Endothelial cell of umbilical vein (primary cell): ENCODE data around the gene ZFYVE26. TPM values are rescaled to one million over a fixed set of nuclear protein-coding genes. Genes with fewer than 3 reads are reported as not detected.

Experiments
- BruUV-seq: library from RNA; stranded (reverse); fragments of 400-500 nt; replicated peaks from 2 replicates; lab custom pipeline; 2021; lab: Mats Ljungman, UMichigan
- CTCF ChIA-PET: fragments of 300-600, 350-600 bp; sonication (Branson Sonifier 250); formaldehyde crosslinking; loops from one replicate; lab custom pipeline; 2021; ENCODE audit warnings: antibody characterized with exemption, inconsistent platforms; lab: Charles Lee
- POLR2A ChIA-PET: fragments of 300-600, 350-600 bp; sonication (Branson Sonifier 250); formaldehyde crosslinking; loops from one replicate; lab custom pipeline; 2021; ENCODE audit warnings: antibody characterized with exemption, inconsistent platforms; lab: Charles Lee
- DNase-seq: peaks from one replicate; pipeline ENCODE4 v3.0.0-alpha.2; 2011; ENCODE audit warnings: low read depth, low spot score
- FAIRE-seq: peaks from 2 replicates; lab custom pipeline; 2011; peaks lifted over from hg19 to GRCh38; lab: Jason Lieb, UNC
- H2AFZ ChIP-seq: 2 replicates; pipeline ENCODE4 v1.6.0; 2012; ENCODE audit warnings: low read depth, low read length, control low read depth, inconsistent platforms
- H3K27ac ChIP-seq: 2 replicates; pipeline ENCODE4 v1.5.1; 2011; ENCODE audit warnings: low read depth, mild to moderate bottlenecking, control low read depth, low read length, moderate library complexity; ENCODE audit not compliant: insufficient read depth
- H3K27me3 ChIP-seq, 2 experiments: 2 replicates each; pipeline versions ENCODE4 v1.6.0 to v1.6.1; 2011; ENCODE audit warnings: low read length in 2 of 2, mixed read lengths in 1 of 2; ENCODE audit not compliant: control insufficient read depth in 2 of 2, insufficient read depth in 2 of 2
- H3K36me3 ChIP-seq, 2 experiments: 2 replicates in 1 of 2; 3 replicates in 1 of 2; pipeline ENCODE4 v1.5.1; 2011; ENCODE audit warnings: low read length in 2 of 2, mild to moderate bottlenecking in 1 of 2, moderate library complexity in 1 of 2; ENCODE audit not compliant: control insufficient read depth in 2 of 2, insufficient read depth in 2 of 2; ENCODE audit errors: extremely low read depth in 1 of 2
- H3K4me1 ChIP-seq: 3 replicates; pipeline ENCODE4 v1.5.1; 2011; ENCODE audit warnings: mild to moderate bottlenecking, low read length; ENCODE audit not compliant: control insufficient read depth, insufficient read depth; ENCODE audit errors: extremely low read depth
- H3K4me2 ChIP-seq: 2 replicates; pipeline ENCODE4 v1.6.1; 2011; ENCODE audit warnings: low read length, control low read depth, mixed read lengths; ENCODE audit not compliant: insufficient read depth
- H3K4me3 ChIP-seq, 3 experiments: fragments of 200-600 bp in 1 of 3; sonication (generic), shearing (Covaris generic) in 1 of 3; replicated peaks in 1 of 3; 2 replicates each; pipeline ENCODE4 v1.5.1; 2011 to 2016; ENCODE audit warnings: control low read depth in 3 of 3, low read length in 3 of 3, mild to moderate bottlenecking in 2 of 3, inconsistent platforms in 1 of 3, low read depth in 1 of 3, moderate library complexity in 1 of 3; ENCODE audit not compliant: insufficient read depth in 1 of 3
- H3K79me2 ChIP-seq: 2 replicates; pipeline ENCODE4 v1.6.0; 2012; ENCODE audit warnings: low read length, inconsistent platforms; ENCODE audit not compliant: control insufficient read depth, insufficient read depth
- H3K9ac ChIP-seq: replicated peaks from 2 replicates; pipeline ENCODE3; 2011; ENCODE audit warnings: low read length, control low read depth; ENCODE audit not compliant: insufficient read depth; ENCODE audit errors: extremely low read depth
- H3K9me1 ChIP-seq: replicated peaks from 3 replicates; pipeline ENCODE4 v1.6.0; 2011; ENCODE audit warnings: mild to moderate bottlenecking, low read length; ENCODE audit not compliant: control insufficient read depth, insufficient read depth; ENCODE audit errors: extremely low read depth
- H3K9me3 ChIP-seq: replicated peaks from 2 replicates; pipeline ENCODE4 v1.5.1; 2012; ENCODE audit warnings: low read length, inconsistent platforms; ENCODE audit not compliant: control insufficient read depth, insufficient read depth
- H4K20me1 ChIP-seq: replicated peaks from 2 replicates; pipeline ENCODE3; 2011; ENCODE audit warnings: mild to moderate bottlenecking, low read length; ENCODE audit not compliant: control insufficient read depth, insufficient read depth; ENCODE audit errors: extremely low read depth
- CTCF ChIP-seq, 2 donors: IDR thresholded peaks; 1 replicate in 1 of 2; 2 replicates in 1 of 2; pipeline ENCODE4 v1.5.1; 2011; ENCODE audit warnings: low read length in 2 of 2, mild to moderate bottlenecking in 2 of 2, moderate library complexity in 2 of 2, control low read depth in 1 of 2, inconsistent platforms in 1 of 2, low read depth in 1 of 2; ENCODE audit not compliant: insufficient read depth in 1 of 2; ENCODE audit errors: extremely low read depth in 1 of 2
- EZH2 ChIP-seq: IDR thresholded peaks from 2 replicates; pipeline ENCODE4 v1.6.1; 2012; ENCODE audit warnings: borderline replicate concordance, low read depth, mild to moderate bottlenecking, moderate library complexity, low read length, inconsistent platforms; ENCODE audit not compliant: severe bottlenecking
- FOS ChIP-seq: IDR thresholded peaks from 2 replicates; pipeline ENCODE4 v1.6.1; 2011; ENCODE audit warnings: mild to moderate bottlenecking, low read length, moderate library complexity, borderline replicate concordance; ENCODE audit not compliant: insufficient read depth
- GATA2 ChIP-seq: IDR thresholded peaks from 2 replicates; pipeline ENCODE4 v1.7.0; 2011; ENCODE audit warnings: low read depth, mild to moderate bottlenecking, moderate library complexity, mixed read lengths, low read length; ENCODE audit not compliant: insufficient read length, insufficient read depth
- JUN ChIP-seq: IDR thresholded peaks from 2 replicates; pipeline ENCODE4 v1.6.1; 2011; ENCODE audit warnings: borderline replicate concordance, low read depth; ENCODE audit not compliant: insufficient read length, insufficient read depth
- MAX ChIP-seq: IDR thresholded peaks from 2 replicates; pipeline ENCODE4 v1.6.1; 2011; ENCODE audit not compliant: insufficient read depth, insufficient read length
- MYC ChIP-seq: IDR thresholded peaks from one replicate; pipeline ENCODE4 v1.6.1; 2011; ENCODE audit warnings: mild to moderate bottlenecking, low read depth, low read length
- POLR2A ChIP-seq: IDR thresholded peaks from 2 replicates; pipeline ENCODE4 v1.6.1; 2012; ENCODE audit warnings: low read depth, mild to moderate bottlenecking, control low read depth, low read length
- POLR2AphosphoS5 ChIP-seq: IDR thresholded peaks from 2 replicates; pipeline ENCODE4 v1.6.1; 2012; ENCODE audit warnings: low read depth, mild to moderate bottlenecking, control low read depth, low read length, moderate library complexity; ENCODE audit not compliant: insufficient read depth
- dilution Hi-C: fragments of 300-500 bp; cut with MboI; formaldehyde crosslinking; loops from one replicate; pipeline ENCODE4 v1.15.0; 2019; ENCODE audit warnings: low sequenced_read_pairs; ENCODE audit not compliant: extremely low pct_ligation_motif_present
- intact Hi-C: fragments of 100-400 bp; cut with micrococcal nuclease; formaldehyde crosslinking; loops from one replicate; pipeline ENCODE4 v1.10.0; 2022
- polyA plus RNA-seq, 4 experiments: library from polyadenylated mRNA; depleted of rRNA in 3 of 4; stranded (reverse) in 3 of 4; unstranded in 1 of 4; fragments of >200 nt; gene quantifications; 2 replicates each; pipeline versions ENCODE4 v1.2.1 to v1.2.3, GENCODE V29; 2011 to 2012; ENCODE audit warnings: missing spikeins in 1 of 4
- total RNA-seq: library from RNA; stranded (reverse); gene quantifications from 2 replicates; pipeline ENCODE4 v1.2.3, GENCODE V29; 2021

The ZFYVE26 gene
- total and polyA plus RNA-seq, 2 donors (not counting 3 experiments of a cell fraction or from before 2014, with no cell fraction given): 15.3 to 26.3 TPM

- DNase-seq (no peak), FAIRE-seq (peak; percentile 40)
- no peak overlapping the region for H2AFZ ChIP-seq
- dilution Hi-C loops: no loop called here
- POLR2A ChIA-PET: no interaction called here
- no peaks in the 10 kb centered on the region for H3K9me1 ChIP-seq
- no peaks in the 10 kb centered on the region for H3K27me3 ChIP-seq
- H3K79me2 ChIP-seq: no peaks in the 10 kb centered on the region
- H3K4me1 ChIP-seq: peaks cover 15% of the 10 kb centered on the region
- no peaks in the 10 kb centered on the region for H4K20me1 ChIP-seq
- H3K4me3 ChIP-seq: no peak overlapping the region
- no TSS peak for BruUV-seq
- no peak overlapping the region for H3K4me2 ChIP-seq
- TF ChIP-seq GATA2 (no peak), POLR2A (no peak), JUN (peak; percentile 19), MAX (no peak), EZH2 (no peak)
- no peak overlapping the region for H3K9ac ChIP-seq
- no peaks in the 10 kb centered on the region for H3K9me3 ChIP-seq
- CTCF ChIA-PET: interaction anchor here (1.0 kb wide), 1 partner anchor 35 kb away, joined by 5 read pairs; no protein-coding TSS in a partner anchor
- intact Hi-C loops: no loop called here
- no peak overlapping the region for H3K27ac ChIP-seq
- no peaks in the 10 kb centered on the region for H3K36me3 ChIP-seq
These were observed 77.5 kb downstream of the ZFYVE26 start for GRCh38 chr14:67738740-67739504.

GRCh38 chr14:67736771-67737170 is 79.6 kb downstream of the ZFYVE26 start:
- no peak overlapping the region for H3K4me3 ChIP-seq
- peaks cover 15% of the 10 kb centered on the region for H3K4me1 ChIP-seq
- no peaks in the 10 kb centered on the region for H3K27me3 ChIP-seq
- no peaks in the 10 kb centered on the region for H3K79me2 ChIP-seq
- ChIA-PET CTCF (no interaction called here), POLR2A (no interaction called here)
- dilution Hi-C loops: no loop called here
- H2AFZ ChIP-seq: no peak overlapping the region
- no peaks in the 10 kb centered on the region for H3K36me3 ChIP-seq
- no peaks in the 10 kb centered on the region for H3K9me3 ChIP-seq
- H3K9ac ChIP-seq: no peak overlapping the region
- no peak overlapping the region for H3K27ac ChIP-seq
- no peaks in the 10 kb centered on the region for H3K9me1 ChIP-seq
- DNase-seq: no peak
- no peak for FAIRE-seq
- no TSS peak for BruUV-seq
- intact Hi-C loops: no loop called here
- H3K4me2 ChIP-seq: no peak overlapping the region
- no peaks in the 10 kb centered on the region for H4K20me1 ChIP-seq
- no peak for TF ChIP-seq GATA2
- TF ChIP-seq MYC: no peak
- no peak for TF ChIP-seq FOS
- TF ChIP-seq POLR2A: no peak
- TF ChIP-seq JUN: no peak
- TF ChIP-seq MAX: no peak
- TF ChIP-seq CTCF (IDR thresholded peaks at IDR 0.05; ENCODE audit: extremely low read depth in 1 of 2, insufficient read depth in 1 of 2, low read depth in 1 of 2, low read length in 2 of 2): no peak
- no peak for TF ChIP-seq EZH2
- TF ChIP-seq POLR2AphosphoS5: no peak
